ENCODE data around the gene JPH2. TPM values are rescaled to one million over a fixed set of nuclear protein-coding genes. Genes with fewer than 3 reads are reported as not detected.
"Not testable (repeated sequence)": the region's sequence is repeated elsewhere in the genome, so short reads cannot be mapped to it uniquely, and the experiment has no call there.

JPH2 gene
- total RNA-seq, 1 donor from 2014 or later = 35.2 TPM

DNA sequence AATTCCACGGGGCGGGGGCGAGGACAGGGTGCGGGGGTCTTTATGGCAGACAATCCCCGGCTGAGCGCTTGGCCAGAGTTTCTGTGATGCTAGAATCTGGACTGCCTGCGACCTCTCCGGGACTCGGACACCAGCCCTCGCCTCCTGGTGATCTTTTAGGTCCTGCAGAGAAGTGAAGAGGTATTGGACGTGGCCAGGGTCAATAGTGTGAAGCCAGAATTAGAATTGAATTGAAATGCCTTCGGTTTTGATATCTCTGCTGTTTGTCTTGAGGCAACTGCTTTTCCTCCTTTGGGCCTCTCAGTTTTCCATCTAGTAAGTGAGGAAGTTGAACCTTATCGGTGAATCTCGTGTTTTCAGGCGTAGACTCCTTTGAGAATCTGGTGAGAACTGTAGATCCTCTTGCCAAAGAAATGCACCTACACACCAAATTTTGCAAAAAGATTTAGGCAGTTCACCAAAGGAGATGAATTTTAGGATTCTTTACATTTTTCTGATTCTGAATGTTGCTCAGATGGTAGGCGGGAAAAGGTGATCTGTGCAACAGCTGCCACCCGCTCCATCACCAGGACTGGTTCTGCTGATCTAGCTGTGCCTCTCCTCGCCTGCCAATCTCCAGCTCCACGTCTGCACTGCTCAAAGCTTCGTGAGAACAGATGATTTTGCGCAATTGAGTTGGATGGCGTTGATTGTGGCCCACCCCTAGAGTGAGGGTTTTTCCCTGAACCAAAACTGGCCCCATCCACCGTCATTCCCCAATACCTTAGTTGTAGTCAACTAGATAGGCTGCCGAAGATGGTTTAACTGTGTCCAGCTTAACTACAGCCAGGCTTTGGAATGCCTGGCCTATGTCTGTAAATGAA, 24.4 kb upstream of the JPH2 start:
- no peak for DNase-seq (ENCODE audit: low spot score)

DNA sequence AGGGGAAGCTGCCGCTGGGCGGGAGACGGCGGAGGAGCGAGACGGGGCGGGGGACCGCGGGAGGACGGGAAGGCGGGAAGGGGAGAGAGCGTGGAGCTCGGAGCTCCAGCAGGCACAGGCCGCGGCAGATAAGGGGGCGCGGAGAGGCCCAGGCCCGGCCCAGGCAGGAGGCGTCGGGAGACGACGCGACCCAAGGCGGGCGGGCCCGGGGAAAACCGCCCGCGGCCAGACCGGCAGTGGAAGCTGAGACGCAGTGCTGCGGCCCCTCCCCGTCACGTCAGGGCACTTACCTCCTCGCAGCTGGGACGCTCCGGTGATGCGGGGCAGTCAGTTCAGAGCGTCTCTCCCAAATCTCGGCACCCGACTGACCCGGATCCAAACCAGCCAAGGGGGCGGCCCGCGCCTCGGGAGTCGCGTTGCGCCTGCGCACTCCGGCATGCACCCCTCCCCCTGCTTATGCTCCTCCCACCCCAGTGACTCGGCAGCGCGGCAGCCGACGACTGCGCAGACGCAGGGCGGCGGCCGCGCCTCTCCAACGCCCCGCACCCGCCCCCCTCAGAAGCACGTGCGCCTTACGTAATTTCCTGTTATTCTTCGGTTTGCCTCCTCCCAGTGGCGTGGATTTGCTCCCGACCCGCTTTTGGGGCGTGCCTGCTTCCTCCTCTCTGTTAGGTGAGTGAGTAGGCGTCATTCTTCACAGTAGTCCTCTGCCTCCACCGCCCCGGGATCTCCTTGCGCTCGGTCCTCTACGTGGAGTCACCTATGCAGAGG, 23.6 kb upstream of the JPH2 start, which contains the start of gene OSER1:
Gene OSER1, minus strand, starts transcription at position 366 of the 771 bp plus-strand sequence. CDS start 3,814 bp downstream, outside the sequence.
- peak; percentile 98 for DNase-seq (ENCODE audit: low spot score)

DNA sequence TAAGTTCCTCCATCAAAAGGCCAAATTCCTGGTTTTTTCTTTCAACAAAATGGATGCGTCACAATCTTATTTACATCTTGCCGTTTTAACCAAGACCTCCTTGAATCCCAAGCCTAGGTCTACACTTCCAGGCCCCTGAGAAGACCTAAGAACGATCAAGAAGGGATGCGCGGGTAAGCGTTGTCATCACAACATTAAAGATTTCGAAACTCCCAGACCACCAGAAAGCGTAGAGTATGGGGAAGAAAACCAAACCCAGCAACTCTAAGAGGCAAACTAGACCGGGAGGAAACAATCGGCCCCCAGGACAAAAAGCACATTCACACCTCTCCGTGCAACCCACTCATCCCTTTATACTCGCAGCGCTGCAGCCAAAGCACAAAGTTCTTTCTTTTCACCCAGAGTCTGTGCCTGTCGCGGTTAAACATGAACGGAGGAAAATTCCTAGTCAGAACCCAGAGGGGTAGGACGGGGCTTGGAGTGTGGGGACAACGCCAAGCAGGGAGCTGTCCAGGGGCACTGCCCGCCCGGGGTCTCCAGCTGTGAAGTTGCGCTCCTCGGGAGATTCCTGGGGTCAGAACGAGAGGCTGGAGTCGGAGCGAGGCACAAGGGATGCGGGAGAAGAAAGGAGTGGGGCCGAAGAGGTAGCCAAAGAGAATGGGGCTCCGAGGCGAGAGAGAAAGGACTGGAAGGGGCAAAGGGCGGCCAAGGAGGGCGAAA, 22.9 kb upstream of the JPH2 start:
- DNase-seq (ENCODE audit: low spot score) = no peak

DNA sequence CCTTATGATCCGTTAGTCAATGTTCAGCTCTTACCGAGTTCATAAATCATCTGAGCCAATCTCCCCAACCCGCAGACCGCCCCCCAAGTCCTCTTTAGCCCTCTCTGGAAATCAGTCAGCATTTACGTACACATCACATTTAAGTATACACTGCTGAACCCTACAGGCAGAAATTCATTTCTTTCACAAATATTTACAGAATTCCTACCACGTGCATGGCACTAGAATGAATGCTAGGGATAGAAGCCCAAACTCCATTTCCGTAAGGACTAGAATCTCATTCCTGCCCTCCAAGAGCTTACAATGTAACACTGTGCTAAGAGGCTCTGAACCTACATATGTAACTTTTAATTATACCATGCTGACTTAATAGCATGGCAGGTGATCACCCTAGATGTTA, 21.8 kb upstream of the JPH2 start:
- no peak for DNase-seq (ENCODE audit: low spot score)

DNA sequence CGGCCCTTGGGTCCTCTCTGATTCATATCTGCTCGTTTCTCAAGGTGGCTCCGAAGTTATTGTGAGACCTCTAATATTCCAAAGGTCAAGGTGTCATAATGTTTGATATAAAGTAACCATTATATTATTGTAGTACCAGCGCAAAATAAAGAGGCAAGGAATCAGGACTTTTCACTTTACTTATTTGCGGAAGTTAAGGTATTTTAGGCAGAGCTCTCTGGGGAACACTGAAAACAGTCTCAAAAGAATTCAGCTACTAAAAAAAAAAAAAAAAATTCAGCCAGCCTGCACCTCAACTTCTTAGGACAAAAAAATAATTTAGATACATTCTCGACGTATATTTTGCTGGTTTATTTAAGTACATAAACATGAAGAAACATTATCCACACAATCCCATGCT, 21.2 kb upstream of the JPH2 start:
- no peak for DNase-seq (ENCODE audit: low spot score)

DNA sequence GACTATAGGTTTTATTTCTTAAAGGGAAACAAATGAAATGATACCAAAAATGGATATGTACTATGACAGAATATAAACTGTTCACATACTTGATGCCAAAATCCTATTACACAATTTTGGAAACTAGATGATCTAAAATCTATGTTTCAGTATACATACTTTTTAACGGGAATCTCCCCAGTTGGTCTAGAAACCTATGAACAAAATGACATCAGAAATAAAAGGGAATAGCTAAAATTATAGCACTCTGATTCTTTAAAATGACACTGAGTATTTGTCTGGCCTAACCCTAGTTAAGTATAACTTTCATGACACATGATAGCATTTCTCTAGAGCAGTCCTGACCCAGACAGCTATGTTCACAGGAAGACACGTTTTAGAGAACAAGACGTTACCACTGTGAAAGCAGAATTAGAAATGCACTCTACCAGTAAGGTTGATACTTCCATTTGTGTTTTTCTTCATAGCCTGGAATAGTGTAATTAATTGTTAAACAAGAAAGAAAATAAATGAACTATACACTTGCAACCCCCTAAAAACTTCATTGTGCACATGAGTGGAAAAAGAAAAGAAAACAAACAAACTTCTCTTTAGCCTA, 20.2 kb upstream of the JPH2 start:
- no peak for DNase-seq (ENCODE audit: low spot score)

DNA sequence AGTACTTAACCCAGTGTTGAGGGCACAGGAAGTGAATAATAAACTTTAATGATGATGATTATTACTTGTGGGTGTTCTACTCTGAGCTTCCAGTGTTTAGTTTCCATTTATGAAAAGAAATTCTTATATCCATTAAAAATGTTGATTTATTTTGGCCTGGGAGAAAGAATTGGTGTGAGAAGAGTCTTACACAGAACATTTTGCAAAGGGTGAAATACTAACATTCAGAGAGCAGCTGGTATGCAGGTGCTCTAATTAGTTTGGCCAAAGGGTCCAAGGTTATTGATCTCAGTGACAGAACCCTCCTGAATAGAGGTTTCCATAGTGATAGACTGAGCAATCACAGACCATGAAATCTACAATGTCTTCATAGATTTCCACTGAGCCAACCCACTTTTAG, 19.1 kb upstream of the JPH2 start:
- no peak for DNase-seq (ENCODE audit: low spot score)

DNA sequence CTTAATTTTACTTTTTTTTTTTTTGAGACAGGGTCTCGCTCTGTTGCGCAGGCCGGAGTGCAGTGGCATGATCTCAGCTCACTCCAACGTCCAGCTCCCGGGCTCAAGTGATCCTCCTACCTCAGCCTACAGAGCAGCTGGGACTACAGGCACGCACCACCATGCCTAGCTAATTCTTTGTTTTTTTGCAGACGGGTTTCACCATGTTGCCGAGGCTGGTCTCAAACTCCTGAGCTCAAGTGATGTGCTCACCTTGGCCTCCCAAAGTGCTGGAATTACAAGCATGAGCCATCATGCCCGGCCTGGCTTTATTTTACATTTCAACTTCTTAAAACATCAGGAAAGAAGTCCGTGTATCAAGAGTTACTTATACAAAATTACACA, 17.8 kb upstream of the JPH2 start:
- DNase-seq (ENCODE audit: low spot score) = no peak

DNA sequence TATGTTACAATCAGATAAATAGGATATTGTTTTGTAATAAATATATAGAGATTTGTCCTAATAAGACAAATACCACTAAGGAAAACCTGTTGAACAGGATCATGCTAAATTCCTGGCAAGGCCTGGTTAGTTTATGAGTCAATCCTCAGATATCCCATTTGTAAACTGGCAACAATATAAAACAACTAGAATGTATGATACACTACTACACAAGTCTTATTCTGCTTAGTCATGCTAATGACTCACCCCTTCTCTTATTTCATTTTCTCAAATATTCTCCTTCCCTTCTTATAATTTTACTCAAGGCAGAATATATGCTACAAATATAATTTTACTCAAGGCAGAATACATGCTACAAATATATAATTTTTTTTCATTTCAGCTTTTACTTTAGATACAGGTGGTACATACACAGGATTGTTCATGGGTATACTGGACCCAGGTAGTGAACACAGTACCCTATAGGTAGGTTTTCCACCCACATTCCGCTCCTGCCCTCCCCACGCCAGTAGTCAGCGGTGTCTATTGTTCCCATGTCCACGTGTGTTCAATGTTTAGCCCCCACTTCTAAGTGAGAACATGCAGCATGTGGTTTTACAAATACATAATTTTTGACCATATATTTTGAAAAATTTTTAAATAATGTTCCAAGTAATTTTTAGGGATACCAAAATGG, 17.3 kb upstream of the JPH2 start:
- DNase-seq (ENCODE audit: low spot score) = no peak

DNA sequence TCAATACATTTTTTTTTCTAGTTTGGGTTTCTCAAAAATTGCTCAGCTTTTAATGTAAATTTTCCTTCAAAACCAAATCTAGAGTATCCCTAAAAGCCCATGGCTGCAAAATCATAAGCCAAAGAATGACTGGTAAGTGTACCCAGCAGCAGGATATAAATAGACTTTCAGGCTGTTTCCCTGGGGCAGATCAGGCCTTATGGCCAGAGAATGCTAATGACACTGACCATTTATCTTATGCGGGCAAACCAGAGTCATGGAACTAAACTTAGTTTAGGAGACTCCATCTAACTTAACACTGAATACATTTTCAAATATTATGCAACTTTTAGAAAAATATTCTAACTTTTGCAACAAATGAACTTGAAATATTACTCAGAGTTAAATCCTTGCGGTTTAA, 16.2 kb upstream of the JPH2 start:
- no peak for DNase-seq (ENCODE audit: low spot score)

DNA sequence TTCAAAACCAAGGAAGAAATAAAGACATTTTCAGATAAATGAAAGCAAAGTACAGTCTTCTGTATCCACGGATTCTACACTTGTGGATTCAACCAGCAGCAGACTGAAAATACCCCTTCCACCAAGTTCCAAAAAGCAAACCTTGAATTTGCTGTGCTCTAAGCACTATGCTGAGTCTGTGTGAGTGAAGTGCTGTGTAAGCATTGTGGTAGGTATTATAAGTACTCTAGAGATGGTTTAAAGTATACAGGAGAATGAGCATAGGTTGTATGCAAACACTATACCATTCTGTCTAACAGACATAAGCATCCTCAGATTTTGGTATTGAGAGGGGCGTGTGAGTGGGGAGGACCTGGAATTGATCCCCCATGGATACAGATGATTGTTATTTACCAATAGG, 14.0 kb upstream of the JPH2 start:
- no peak for DNase-seq (ENCODE audit: low spot score)

DNA sequence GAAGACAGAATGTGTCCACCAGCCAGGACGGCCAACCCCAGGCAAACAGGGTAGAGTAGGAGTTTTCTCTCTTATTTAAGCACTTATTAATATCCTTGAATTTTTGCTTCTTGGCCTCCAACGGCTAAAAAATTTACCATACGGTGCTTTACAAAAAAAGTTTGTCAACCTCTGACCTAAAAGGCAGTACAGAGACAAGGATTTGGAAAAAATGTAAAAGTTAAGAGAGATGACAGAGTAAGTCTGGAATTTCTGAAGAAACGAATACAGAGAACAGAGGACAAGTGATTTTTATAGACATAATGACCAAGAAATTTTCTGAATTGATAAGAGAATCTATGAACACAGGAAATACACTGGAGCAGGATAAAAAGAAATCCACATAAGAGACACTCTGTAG, 13.4 kb upstream of the JPH2 start:
- no peak for DNase-seq (ENCODE audit: low spot score)

DNA sequence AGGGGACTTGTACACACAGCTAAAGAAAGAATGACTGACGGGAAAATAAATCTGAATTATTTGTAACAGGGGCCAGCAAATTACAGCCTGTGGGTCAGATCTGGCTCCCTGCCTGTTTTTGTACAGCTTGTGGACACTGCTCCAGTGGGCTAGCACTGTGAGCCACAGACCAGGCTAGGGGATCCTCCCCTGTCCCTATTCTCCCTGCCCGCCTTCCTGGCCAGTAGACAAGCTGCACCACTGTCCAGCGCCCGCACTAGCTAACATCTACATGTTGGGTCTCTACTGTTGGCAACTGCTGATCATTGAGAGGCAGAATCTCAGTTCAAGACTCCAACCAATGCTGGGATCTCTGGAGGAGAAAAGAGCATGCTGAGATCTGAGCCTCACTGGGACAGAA, 12.9 kb upstream of the JPH2 start:
- DNase-seq (ENCODE audit: low spot score) = no peak

DNA sequence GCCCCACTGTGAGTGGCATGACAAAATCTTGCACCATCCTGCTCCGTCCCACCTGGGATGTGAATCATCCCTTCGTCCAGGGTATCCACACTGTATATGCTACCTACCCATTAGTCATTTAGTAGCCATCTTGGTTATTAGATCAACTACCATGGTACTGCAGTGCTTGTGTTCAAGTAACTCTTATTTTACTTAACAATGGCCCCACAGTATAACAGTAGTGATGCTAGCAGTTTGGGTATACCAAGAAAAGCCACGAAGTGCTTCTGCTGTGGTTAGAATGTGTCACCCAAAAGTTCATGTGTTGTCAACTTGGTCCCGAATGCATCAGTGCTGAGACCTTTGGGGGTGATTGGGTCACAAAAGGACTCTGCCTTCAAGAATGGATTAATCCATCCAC, 11.9 kb upstream of the JPH2 start:
- no peak for DNase-seq (ENCODE audit: low spot score)

DNA sequence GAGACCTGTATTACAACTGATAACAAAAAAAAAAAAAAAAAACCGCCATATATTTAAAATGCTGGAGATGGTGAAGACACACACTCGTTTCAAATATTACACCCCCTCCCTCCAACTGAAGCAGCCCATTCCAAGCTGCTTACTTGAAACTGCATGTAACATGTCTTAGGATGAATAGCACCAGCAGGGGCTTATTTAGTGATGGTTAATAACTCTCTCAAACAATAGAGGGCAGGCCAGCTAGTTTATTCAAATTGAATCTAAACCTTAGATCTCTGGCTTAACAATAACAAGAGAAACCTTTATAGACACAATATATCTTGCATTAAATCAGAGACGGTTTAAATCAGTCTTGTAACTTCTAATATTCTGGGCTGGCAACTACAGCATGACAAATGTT, 9.3 kb upstream of the JPH2 start:
- DNase-seq (ENCODE audit: low spot score) = no peak

DNA sequence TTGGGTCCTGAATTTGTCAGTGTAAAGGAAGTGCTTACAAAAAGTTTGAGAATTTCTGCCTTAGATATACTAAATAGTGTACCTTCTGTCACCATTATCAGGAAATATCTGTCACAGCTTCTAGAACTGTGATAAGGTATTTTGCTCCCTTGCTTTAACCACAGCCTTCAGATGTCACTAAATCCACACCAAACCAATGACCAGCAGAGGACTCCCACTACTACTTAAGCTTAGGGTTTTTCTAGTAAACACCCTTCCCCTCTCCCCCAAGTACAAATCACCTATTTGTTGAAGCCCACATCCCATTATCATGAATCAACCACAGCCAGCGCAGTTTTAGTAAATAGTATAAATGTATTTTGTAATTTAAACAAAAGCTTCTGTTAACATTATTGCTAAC, 8.6 kb upstream of the JPH2 start:
- no peak for DNase-seq (ENCODE audit: low spot score)

DNA sequence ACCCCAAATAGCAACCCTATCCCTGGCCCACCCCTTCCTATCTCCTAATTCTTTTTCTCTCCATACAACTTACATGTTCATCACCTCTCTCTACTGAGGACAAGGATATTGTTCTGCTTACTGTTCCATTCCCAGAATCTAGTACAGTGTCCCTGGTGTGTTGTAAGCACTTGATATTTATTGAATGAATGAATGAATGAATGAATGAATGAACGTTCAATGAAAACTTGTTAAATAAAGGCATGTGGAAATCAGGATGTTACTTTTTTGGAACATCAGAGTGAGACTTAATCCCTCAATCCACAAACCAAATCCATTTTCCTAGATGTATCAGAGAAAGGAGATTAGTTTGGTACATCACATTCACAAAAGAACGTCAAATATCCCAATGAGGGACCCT, 6.8 kb upstream of the JPH2 start:
- DNase-seq (ENCODE audit: low spot score) = no peak

DNA sequence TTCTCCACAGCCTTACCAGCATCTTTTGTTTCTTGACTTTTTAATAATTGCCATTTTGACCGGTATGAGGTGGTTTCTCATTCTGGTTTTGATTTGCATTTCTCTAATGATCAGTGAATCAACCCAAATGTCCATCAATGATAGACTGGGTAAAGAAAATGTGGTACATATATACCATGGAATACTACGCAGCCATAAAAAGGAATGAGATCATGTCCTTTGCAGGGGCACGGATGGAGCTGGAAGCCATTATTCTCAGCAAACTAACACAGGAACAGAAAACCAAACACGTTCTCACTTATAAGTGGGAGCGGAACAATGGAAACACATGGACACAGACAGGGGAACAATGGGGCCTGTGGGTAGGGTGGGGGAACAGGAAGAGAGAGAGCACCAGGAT, 4.7 kb upstream of the JPH2 start:
- not testable (repeated sequence) for DNase-seq (ENCODE audit: low spot score)

DNA sequence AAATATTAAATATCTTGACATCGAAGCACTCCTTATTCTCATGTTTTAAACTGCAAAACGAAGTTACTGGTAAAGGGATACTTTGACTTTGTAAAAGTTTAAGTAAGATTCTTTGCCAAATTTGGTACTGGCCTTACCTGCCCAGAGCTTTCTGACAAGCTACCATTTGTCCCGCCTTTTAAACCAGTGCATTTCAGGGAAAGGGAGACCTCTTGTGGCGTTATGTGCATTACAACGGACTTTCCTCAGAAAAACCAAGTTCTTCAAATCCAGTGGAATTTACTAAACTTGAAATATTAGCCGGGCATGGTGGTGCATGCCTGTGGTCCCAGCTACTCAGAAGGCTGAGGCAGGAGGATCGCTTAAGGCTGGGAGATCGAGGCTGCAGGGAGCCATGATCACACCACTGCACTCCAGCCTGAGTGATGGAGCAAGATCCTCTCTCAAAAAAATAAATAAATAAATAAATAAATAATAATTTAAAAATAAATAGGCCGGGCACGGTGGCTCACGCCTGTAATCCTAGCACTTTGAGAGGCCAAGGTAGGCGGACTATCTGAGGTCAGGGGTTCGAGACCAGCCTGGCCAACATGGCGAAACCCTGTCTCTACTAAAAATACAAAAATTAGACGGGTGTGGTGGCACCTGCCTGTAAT, 3.3 kb upstream of the JPH2 start:
- not testable (repeated sequence) for DNase-seq (ENCODE audit: low spot score)

DNA sequence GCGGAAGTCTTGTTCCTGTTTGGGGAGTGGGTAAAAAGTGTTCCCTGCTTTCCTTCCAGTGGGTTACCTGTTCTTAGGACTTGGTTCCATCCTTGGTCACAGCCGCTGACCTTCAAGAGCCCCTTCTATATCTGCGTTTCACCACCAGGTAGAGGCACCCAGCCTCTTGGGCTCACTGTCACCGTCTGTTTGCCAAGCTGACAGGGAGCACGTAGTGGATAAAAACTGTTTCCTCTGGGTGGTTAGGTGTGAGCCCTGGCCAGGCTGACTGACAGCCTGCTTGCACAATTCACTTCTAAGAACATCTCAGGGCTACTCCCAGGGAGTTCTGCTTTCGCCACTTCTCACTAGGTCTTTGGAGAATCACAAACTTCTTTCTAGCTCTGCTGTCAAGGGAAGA, 1.8 kb upstream of the JPH2 start:
- no peak for DNase-seq (ENCODE audit: low spot score)

All from ureter (tissue), 1 donor.